ENCODE measurements around the gene ZCCHC14.

ZCCHC14 gene

GRCh38 chr16:87410530-87410929 is 82.3 kb downstream of the ZCCHC14 start:
- Mint-ChIP-seq H3K4me3 (no peak overlapping the region), H3K27me3 (ENCODE audit: low read depth) (no peaks in the 10 kb centered on the region), H3K9me3 (no peaks in the 10 kb centered on the region), H3K27ac (no peak overlapping the region), H3K4me1 (ENCODE audit: low read depth) (no peaks in the 10 kb centered on the region), H3K36me3 (ENCODE audit: low read depth) (peaks cover 12% of the 10 kb centered on the region)
- no peak for DNase-seq (ENCODE audit: low spot score)

GRCh38 chr16:87409781-87410180 is 83.0 kb downstream of the ZCCHC14 start:
- H3K27me3 Mint-ChIP-seq (ENCODE audit: low read depth): no peaks in the 10 kb centered on the region
- H3K4me3 Mint-ChIP-seq: no peak overlapping the region
- no peaks in the 10 kb centered on the region for H3K9me3 Mint-ChIP-seq
- H3K36me3 Mint-ChIP-seq (ENCODE audit: low read depth): peaks cover 16% of the 10 kb centered on the region
- no peak overlapping the region for H3K27ac Mint-ChIP-seq
- no peak for DNase-seq (ENCODE audit: low spot score)
- no peaks in the 10 kb centered on the region for H3K4me1 Mint-ChIP-seq (ENCODE audit: low read depth)

- Mint-ChIP-seq H3K27me3 (ENCODE audit: low read depth) (no peaks in the 10 kb centered on the region), H3K4me1 (ENCODE audit: low read depth) (no peaks in the 10 kb centered on the region), H3K27ac (no peak overlapping the region), H3K4me3 (no peak overlapping the region), H3K9me3 (no peaks in the 10 kb centered on the region), H3K36me3 (ENCODE audit: low read depth) (peaks cover 16% of the 10 kb centered on the region)
- DNase-seq (ENCODE audit: low spot score): no peak
Measured at GRCh38 chr16:87409153-87409552, 83.7 kb downstream of the ZCCHC14 start.

GRCh38 chr16:87407511-87408112 is 85.2 kb downstream of the ZCCHC14 start:
- Mint-ChIP-seq H3K36me3 (ENCODE audit: low read depth) (peaks cover 20% of the 10 kb centered on the region), H3K27me3 (ENCODE audit: low read depth) (no peaks in the 10 kb centered on the region), H3K4me1 (ENCODE audit: low read depth) (no peaks in the 10 kb centered on the region), H3K27ac (no peak overlapping the region), H3K4me3 (peak overlapping the region; percentile 15), H3K9me3 (no peaks in the 10 kb centered on the region)
- DNase-seq (ENCODE audit: low spot score): no peak

- H3K4me3 Mint-ChIP-seq: no peak overlapping the region
- H3K27me3 Mint-ChIP-seq (ENCODE audit: low read depth): no peaks in the 10 kb centered on the region
- no peak for DNase-seq (ENCODE audit: low spot score)
- H3K36me3 Mint-ChIP-seq (ENCODE audit: low read depth): peaks cover 22% of the 10 kb centered on the region
- no peak overlapping the region for H3K27ac Mint-ChIP-seq
- no peaks in the 10 kb centered on the region for H3K9me3 Mint-ChIP-seq
- H3K4me1 Mint-ChIP-seq (ENCODE audit: low read depth): no peaks in the 10 kb centered on the region
Measured at GRCh38 chr16:87406495-87407088, 86.2 kb downstream of the ZCCHC14 start.

- no peak for DNase-seq (ENCODE audit: low spot score)
- Mint-ChIP-seq H3K4me3 (no peak overlapping the region), H3K27me3 (ENCODE audit: low read depth) (no peaks in the 10 kb centered on the region), H3K36me3 (ENCODE audit: low read depth) (peaks cover 25% of the 10 kb centered on the region), H3K27ac (no peak overlapping the region), H3K4me1 (ENCODE audit: low read depth) (no peaks in the 10 kb centered on the region), H3K9me3 (no peaks in the 10 kb centered on the region)
Measured at GRCh38 chr16:87404764-87405625, 87.8 kb downstream of the ZCCHC14 start.

GRCh38 chr16:87395181-87395842 is 97.5 kb downstream of the ZCCHC14 start:
- Mint-ChIP-seq H3K27ac (no peak overlapping the region), H3K27me3 (ENCODE audit: low read depth) (no peaks in the 10 kb centered on the region), H3K4me3 (no peak overlapping the region), H3K4me1 (ENCODE audit: low read depth) (peaks cover 23% of the 10 kb centered on the region), H3K36me3 (ENCODE audit: low read depth) (peaks cover 24% of the 10 kb centered on the region), H3K9me3 (no peaks in the 10 kb centered on the region)
- DNase-seq (ENCODE audit: low spot score): no peak

GRCh38 chr16:87393680-87394055 is 99.2 kb downstream of the ZCCHC14 start:
- Mint-ChIP-seq H3K4me1 (ENCODE audit: low read depth) (peaks cover 30% of the 10 kb centered on the region), H3K4me3 (peak overlapping the region; percentile 95), H3K27ac (peak overlapping the region; percentile 91), H3K9me3 (no peaks in the 10 kb centered on the region), H3K36me3 (ENCODE audit: low read depth) (peaks cover 17% of the 10 kb centered on the region), H3K27me3 (ENCODE audit: low read depth) (no peaks in the 10 kb centered on the region)
- DNase-seq (ENCODE audit: low spot score): no peak

GRCh38 chr16:87392821-87393679 is 99.8 kb downstream of the ZCCHC14 start:
- peak; percentile 36 for DNase-seq (ENCODE audit: low spot score)
- H3K9me3 Mint-ChIP-seq: no peaks in the 10 kb centered on the region
- peak overlapping the region; percentile 91 for H3K27ac Mint-ChIP-seq
- peaks cover 36% of the 10 kb centered on the region for H3K4me1 Mint-ChIP-seq (ENCODE audit: low read depth)
- no peaks in the 10 kb centered on the region for H3K27me3 Mint-ChIP-seq (ENCODE audit: low read depth)
- peak overlapping the region; percentile 95 for H3K4me3 Mint-ChIP-seq
- H3K36me3 Mint-ChIP-seq (ENCODE audit: low read depth): peaks cover 13% of the 10 kb centered on the region

- Mint-ChIP-seq H3K4me3 (peak within 1 kb of the TSS; percentile 95), H3K27me3 (ENCODE audit: low read depth) (no peaks in the 10 kb centered on the region), H3K9me3 (no peaks in the 10 kb centered on the region), H3K27ac (peak within 1 kb of the TSS; percentile 98), H3K36me3 (ENCODE audit: low read depth) (peaks cover 17% of the 10 kb centered on the region), H3K4me1 (ENCODE audit: low read depth) (peaks cover 45% of the 10 kb centered on the region)
- DNase-seq (ENCODE audit: low spot score): peak; percentile 99
Measured at GRCh38 chr16:87391950-87392820, 100.6 kb downstream of the ZCCHC14 start, which contains the start of gene MAP1LC3B. TSS of gene MAP1LC3B (plus strand) at chr16:87392336. CDS start at chr16:87392428, 92 bp downstream.

GRCh38 chr16:87391324-87391949 is 101.4 kb downstream of the ZCCHC14 start:
- Mint-ChIP-seq H3K27me3 (ENCODE audit: low read depth) (no peaks in the 10 kb centered on the region), H3K36me3 (ENCODE audit: low read depth) (peaks cover 17% of the 10 kb centered on the region), H3K9me3 (no peaks in the 10 kb centered on the region), H3K4me3 (peak overlapping the region; percentile 88), H3K27ac (peak overlapping the region; percentile 98), H3K4me1 (ENCODE audit: low read depth) (peaks cover 49% of the 10 kb centered on the region)
- no peak for DNase-seq (ENCODE audit: low spot score)

GRCh38 chr16:87390641-87391323 is 102.0 kb downstream of the ZCCHC14 start:
- Mint-ChIP-seq H3K27me3 (ENCODE audit: low read depth) (no peaks in the 10 kb centered on the region), H3K27ac (peak overlapping the region; percentile 98), H3K4me3 (peak overlapping the region; percentile 88), H3K9me3 (no peaks in the 10 kb centered on the region), H3K36me3 (ENCODE audit: low read depth) (peaks cover 17% of the 10 kb centered on the region), H3K4me1 (ENCODE audit: low read depth) (peaks cover 53% of the 10 kb centered on the region)
- no peak for DNase-seq (ENCODE audit: low spot score)

Measured in T-helper 2 cell treated with Interferon-gamma antibody and Interleukin-4, amounts not matched to agents 5 μg/mL and 100 μg/mL, for 36 hours (primary cell).